ENCODE data around the gene TMEM234.
"Not testable (repeated sequence)": the region's sequence is repeated elsewhere in the genome, so short reads cannot be mapped to it uniquely, and the experiment has no call there.

Gene TMEM234

DNA sequence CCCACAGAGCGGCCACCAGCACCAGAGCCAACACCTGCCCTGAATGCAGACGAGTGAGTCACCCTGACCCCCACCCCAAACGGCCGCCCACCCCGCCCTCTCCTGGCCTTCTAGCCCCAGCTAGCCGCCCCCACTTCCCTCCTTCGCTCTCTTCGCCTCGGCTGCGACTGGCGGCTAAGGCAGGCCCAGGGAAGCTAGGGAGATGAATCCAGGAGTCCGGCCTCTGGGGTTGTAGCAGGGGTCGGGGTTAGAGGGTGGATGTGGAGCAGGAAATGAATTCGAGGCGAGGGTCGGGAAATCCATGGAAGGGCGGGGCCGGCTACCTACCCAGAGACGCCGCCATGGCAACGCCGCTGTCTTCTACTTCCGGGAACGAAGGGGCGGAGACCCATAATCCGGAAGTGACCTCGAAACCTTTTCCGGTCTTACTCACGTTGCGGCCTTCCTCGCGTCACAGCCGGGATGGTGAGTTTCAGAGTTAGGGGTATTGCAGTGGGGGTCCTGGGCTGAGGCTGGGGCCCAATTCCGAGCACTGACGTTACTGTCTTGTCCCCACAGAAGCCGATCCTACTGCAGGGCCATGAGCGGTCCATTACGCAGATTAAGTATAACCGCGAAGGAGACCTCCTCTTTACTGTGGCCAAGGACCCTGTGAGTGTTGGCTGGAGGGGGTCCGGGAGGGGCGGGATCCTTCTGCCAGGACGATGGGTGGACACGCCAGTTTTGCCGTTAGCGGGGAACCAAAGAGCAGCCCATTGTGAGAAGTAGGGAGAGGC, at the start of gene TMEM234, which contains the start of gene EIF3I:
Gene TMEM234, minus strand, starts transcription at position 374 of the 776 bp plus-strand sequence. Its CDS starts 31 bp downstream, at position 343.
Gene EIF3I, plus strand, starts transcription at position 428 of the 776 bp plus-strand sequence. Its CDS starts 35 bp downstream, at position 463.
- peak; percentile 93 for DNase-seq (ENCODE audit: low spot score)

GRCh38 chr1:32269744-32270143, 47.6 kb upstream of the TMEM234 start:
- no peak for DNase-seq (ENCODE audit: low spot score)

- DNase-seq (ENCODE audit: low spot score) = no peak
Observed at GRCh38 chr1:32266921-32267591, 44.9 kb upstream of the TMEM234 start.

DNA sequence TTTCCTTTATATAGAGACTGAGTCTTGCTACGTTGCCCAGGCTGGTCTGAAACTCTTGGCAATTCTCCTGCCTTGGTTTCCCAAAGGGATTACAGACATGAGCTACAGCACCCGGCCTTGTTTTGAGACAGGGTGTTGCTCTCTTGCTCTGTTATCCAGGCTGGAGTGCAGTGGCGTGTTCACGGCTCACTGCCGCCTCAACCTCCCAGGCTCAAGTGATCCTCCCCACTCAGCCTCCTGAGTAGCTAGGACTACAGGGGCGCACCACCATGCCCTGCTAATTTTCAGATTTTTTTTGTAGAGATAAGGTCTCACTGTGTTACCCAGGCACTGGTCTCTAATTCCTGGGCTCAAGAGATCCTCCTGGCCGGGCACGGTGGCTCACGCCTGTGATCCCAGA, 43.7 kb upstream of the TMEM234 start:
- DNase-seq (ENCODE audit: low spot score) = no peak

- DNase-seq (ENCODE audit: low spot score) = no peak
Observed at GRCh38 chr1:32263744-32264143, 41.6 kb upstream of the TMEM234 start.

DNA sequence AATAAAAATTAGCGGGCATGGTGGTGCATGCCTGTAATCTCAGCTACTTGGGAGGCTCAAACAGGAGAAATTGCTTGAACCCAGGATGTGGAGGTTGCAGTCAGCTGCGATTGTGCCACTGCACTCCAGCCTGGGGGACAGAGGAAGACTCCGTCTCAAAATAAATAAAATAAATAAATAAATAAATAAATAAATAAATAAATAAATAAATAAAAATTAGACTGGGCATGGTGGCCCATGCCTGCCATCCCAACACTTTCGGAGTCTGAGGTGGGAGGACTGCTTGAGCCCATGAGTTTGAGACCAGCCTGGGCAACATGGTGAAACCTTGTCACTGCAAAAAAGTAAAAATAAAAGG, 41.1 kb upstream of the TMEM234 start:
- not testable (repeated sequence) for DNase-seq (ENCODE audit: low spot score)

DNA sequence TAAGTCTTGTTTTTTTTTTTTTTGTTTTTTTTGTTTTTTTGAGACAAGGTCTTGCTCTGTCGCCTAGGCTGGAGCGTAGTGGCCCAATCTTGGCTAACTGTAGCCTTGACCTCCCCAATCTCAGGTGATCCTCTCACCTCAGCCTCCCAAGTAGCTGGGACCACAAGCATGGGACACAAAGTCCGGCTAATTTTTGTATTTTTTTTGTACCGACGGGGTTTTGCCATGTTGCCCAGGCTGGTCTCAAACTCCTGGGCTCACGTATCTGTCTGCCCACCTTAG, 35.0 kb upstream of the TMEM234 start:
- no peak for DNase-seq (ENCODE audit: low spot score)

DNA sequence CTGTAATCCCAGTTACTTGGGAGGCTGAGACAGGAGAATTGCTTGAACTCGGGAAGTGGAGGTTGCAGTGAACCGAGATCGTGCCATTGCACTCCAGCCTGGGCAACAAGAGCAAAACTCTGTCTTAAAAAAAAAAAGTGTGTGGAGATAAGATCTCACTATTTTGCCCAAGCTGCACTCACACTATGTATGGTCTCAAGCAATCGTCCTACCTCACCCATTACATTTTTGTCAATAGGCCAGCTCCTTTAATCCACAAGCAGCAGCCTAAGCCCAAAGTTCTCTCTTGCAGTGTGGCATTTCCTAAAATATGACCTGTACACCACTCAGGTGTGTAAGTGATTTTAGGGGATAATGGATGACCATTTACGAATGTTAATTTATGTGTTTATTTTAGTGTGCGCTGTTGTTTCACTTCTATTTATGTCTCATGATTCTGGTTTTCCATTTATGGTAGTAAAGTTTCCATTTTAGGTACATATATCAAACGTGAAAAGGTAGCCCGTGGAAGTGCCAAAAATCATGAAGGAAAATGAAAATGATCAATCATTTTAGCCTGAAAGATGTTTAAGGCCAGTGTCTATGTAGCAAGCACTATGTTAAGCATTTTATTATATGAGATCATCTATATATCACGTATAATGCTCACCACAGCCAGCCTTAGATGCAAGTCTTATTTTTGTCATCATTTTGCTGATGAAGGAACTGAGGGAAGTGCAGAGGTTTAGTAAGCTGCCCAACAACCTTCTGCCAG, 34.5 kb upstream of the TMEM234 start:
- DNase-seq (ENCODE audit: low spot score) = no peak

GRCh38 chr1:32255072-32256071, 33.2 kb upstream of the TMEM234 start:
- no peak for DNase-seq (ENCODE audit: low spot score)

DNA sequence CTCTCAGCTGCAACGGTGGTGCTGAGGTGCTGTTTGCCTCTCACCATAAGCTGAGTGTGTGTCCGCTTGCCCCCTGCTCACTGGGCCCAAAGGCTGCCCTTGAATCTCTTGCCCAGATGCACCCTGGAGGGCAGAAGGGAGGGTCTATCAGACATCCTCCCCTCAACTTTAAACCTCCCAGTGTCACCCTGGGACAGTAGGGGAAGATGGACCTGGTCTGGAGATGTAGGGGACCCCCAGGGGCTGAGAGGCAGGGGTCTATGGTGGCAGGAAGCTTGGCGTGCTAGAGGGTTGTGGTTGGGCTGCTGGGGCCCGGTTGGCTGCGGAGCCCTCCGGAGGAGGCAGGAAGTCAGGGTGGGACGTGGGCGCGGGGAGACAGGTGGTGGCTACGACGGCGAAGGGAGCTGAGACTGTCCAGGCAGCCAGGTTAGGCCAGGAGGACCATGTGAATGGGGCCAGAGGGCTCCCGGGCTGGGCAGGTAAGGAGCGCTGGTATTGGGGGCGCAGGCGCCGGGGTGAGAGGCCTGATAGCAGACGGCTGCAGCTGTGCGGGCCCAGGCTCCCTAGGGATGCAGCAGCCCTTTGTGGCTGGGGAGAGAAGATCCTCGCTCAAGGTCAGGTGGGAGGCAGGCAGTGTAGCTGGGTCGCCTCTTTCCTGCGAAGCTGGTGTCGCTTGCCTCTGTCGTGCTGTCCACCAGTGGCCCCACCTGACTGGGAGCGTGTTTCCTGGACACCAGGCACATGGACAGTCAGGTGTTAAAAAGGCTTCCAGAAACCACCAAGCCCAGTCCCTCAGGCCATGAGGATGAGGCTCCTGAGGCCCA, 29.0 kb upstream of the TMEM234 start, which contains the start of gene LCK:
Gene LCK, plus strand, starts transcription at position 373 of the 824 bp plus-strand sequence. CDS start 23,065 bp downstream, outside the sequence.
- DNase-seq (ENCODE audit: low spot score) = no peak

GRCh38 chr1:32249831-32250525, 27.8 kb upstream of the TMEM234 start:
- DNase-seq (ENCODE audit: low spot score) = peak; percentile 89

DNA sequence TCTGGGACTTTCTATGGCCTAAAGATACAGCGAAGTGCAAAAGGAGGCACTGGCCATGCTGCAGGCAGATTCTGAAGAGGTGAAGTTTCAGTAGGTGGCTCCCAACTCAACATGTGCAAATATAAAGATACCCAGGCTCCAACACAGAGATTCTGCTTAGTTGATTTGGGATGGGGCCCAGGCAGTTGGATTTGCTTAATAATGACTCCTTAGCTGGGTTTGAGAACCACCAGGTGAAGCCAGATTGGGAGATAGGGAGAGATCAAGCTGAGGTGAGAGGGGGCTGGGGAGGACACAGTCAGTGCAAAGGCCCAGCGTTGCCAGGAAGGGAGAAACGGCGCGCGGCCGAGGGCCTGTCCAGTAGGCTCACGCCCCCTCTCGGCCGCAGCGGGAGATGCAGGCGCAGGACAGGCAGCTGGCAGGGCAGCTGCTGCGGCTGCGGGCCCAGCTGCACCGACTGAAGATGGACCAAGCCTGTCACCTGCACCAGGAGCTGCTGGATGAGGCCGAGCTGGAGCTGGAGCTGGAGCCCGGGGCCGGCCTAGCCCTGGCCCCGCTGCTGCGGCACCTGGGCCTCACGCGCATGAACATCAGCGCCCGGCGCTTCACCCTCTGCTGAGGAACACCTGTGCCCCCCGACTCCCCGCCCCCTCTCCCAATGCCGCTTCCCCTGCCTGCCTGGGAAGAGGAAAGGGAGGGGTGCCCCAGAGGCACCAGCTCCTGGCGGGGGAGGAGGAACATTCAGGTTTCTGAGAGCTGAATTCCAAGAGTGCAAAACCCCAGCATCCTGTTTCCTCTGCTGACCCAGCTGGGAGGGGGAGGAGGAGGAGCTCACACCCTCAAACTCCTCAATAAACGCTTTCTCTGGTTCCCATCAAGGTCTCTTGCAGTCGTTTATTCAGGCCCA, 26.1 kb upstream of the TMEM234 start:
- peak; percentile 79 for DNase-seq (ENCODE audit: low spot score)

DNA sequence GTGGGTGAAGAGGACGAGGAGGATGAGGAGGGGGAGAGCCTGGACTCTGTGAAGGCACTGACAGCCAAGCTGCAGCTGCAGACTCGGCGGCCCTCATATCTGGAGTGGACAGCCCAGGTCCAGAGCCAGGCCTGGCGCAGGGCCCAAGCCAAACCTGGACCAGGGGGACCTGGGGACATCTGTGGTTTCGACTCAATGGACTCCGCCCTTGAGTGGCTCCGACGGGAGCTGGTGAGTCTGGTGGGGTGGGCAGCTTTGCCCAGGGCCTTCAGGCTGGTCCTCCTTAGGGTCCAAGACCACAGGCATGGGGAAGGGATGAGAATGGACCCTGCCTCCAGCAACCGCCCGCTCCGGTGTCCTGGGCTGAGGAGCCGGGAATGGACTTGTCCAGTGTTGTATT, 25.3 kb upstream of the TMEM234 start:
- DNase-seq (ENCODE audit: low spot score) = no peak

- no peak for DNase-seq (ENCODE audit: low spot score)
Observed at GRCh38 chr1:32246888-32247273, 24.7 kb upstream of the TMEM234 start, which contains the start of gene FAM167B. Gene FAM167B, plus strand, starts transcription at chr1:32247222. Its CDS starts 200 bp downstream, at chr1:32247422.

DNA sequence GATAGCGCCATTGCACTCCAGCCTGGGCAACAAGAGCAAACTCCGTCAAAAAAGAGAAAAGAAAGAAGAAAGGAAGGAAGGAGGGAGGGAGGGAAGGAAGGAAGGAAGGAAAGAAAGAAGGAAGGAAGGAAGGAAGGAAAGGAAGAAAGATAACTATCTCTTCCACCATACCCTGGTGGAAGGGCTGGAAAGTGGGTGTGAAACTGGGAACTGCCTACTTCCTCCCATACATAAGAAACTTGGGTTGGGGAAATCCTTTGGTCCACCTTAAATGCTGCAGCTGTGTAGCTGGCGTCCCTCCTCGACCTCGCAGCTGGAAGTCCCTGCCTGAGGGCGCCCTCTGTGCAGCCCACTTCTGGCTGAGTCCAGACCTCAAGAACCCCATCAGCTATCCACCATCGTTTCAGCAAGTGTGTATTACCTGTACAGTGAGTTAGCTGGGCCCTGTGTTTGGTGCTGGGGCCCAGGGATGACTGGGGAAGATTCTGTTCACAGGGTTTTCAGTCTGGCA, 20.2 kb upstream of the TMEM234 start:
- no peak for DNase-seq (ENCODE audit: low spot score)

DNA sequence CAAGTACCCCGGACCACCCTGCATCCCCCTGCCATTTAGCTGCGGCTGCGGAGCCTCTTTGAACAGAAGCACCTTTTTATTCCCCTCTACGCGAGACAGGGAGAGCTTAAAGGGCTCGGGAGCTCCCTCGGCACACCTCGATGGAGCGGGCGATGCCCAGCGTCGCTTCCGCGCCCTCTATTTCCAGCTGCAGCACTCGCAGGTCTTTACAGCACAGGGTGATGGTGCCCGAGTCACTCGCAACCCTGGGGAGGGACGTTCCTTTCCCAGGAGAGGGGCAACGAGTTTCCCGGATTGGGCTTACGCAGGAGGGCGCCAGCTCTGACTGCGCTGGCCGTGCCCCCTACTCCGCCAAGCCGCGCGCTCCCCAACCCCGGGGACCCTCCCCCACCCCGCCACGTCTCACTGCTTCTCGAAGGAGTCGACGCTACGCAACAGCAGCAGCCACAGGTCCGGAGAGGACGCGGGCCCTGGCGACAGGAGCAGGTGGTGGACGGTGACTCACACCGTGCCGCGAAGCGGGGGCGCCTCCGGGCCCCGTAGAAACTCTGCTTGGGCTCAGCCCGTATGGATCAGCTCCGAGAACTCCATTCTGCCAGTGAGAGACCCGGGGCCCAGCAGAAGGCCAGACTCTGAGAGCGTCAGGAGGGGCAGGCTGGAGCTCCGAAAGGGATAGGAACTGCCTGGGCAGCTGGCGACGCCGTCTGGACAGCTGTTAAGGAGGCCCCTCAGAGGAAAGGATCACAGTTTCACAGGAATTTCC, 19.0 kb upstream of the TMEM234 start:
- peak; percentile 38 for DNase-seq (ENCODE audit: low spot score)

GRCh38 chr1:32240140-32240951, 18.2 kb upstream of the TMEM234 start:
- DNase-seq (ENCODE audit: low spot score) = peak; percentile 53

Measured in CD4-positive, alpha-beta T cell treated with Interleukin-15 for 4 hours (primary cell).